Measurements from ENCODE around the gene PPIH.
"Not testable (repeated sequence)": the region's sequence is repeated elsewhere in the genome, so short reads cannot be mapped to it uniquely, and the experiment has no call there.

The PPIH gene

GRCh38 chr1:42692461-42692860 lies 34.2 kb downstream of the PPIH start:
- no peak for DNase-seq (ENCODE audit: insufficient read length, low spot score)
- FAIRE-seq: no peak

DNA sequence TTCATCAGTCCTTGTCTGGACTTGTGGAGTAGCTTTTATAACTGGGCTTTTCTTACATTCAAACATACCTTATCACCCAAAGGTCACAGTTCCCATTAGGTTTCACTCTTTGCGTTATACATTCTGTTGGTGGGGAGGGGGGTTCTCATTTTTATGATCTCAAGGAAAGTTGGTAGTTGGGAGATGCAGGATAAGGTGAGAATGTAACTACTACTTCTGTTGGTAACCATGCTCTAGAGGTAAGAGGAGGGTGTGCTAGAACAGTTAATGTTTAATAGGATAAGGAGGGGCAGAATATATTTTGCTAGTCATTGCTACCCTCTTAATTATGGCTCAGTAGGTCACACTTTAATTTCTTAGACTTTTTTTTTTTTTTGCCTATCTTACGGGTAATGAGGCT lies 34.7 kb downstream of the PPIH start:
- DNase-seq (ENCODE audit: insufficient read length, low spot score): no peak
- TF ChIP-seq POU2F2 (IDR thresholded peaks at IDR 0.05; ENCODE audit: low read depth, low read length): no peak
- TF ChIP-seq TAF1 (IDR thresholded peaks at IDR 0.05; ENCODE audit: low read depth, low read length): no peak
- TF ChIP-seq POLR2A (IDR thresholded peaks at IDR 0.05; ENCODE audit: low read depth, low read length): no peak
- TF ChIP-seq PAX5 (IDR thresholded peaks at IDR 0.05; ENCODE audit: insufficient read depth, low read length, severe bottlenecking): no peak
- no peak for TF ChIP-seq SPI1 (IDR thresholded peaks at IDR 0.05; ENCODE audit: low read depth, low read length)
- no peak for TF ChIP-seq POLR2AphosphoS5 (IDR thresholded peaks at IDR 0.05; ENCODE audit: low read depth, low read length)
- no peak for FAIRE-seq

More at GRCh38 chr1:42692461-42692860, 34.2 kb downstream of the PPIH start:
- TF ChIP-seq POLR2A (IDR thresholded peaks at IDR 0.05; ENCODE audit: low read depth, low read length) (no peak), SPI1 (IDR thresholded peaks at IDR 0.05; ENCODE audit: low read depth, low read length) (no peak), PAX5 (IDR thresholded peaks at IDR 0.05; ENCODE audit: insufficient read depth, low read length, severe bottlenecking) (no peak), POU2F2 (IDR thresholded peaks at IDR 0.05; ENCODE audit: low read depth, low read length) (no peak), POLR2AphosphoS5 (IDR thresholded peaks at IDR 0.05; ENCODE audit: low read depth, low read length) (no peak), TAF1 (IDR thresholded peaks at IDR 0.05; ENCODE audit: low read depth, low read length) (no peak)

DNA sequence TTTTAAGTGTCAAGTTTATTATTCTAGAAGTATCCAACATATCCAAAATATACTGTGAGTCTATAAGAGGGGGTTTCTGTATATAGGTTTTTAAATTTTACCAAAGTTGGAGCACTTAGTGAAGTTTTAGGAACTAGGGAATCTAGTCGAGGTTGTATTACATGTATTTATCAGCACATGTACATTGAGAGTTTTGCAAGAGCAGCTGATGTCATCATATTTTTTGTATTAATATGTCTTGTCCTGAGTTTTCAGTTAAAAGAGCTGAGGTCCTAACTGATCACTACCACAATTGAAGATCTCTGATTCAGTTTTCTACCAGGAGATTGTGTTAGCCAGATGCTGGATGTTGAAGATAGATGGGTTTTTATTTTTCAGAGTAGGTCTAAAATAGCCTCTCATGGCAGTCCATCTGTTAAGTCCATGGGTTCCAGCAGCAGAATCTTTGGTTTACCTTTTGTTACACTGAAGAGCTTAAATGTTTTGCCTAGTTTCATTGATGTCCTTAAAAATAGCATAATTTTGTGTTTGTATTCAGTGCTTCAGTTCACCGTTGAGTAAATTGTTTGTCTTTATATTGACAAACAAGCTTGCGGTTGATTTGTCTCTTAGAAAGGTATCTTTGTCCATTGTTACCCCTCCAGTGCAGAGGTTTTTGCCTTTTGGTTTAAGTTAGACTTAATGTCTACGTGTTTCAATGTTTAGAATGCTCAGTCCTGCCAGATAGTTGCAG lies 40.0 kb downstream of the PPIH start:
- FAIRE-seq: no peak
- no peak for DNase-seq (ENCODE audit: insufficient read length, low spot score)
- TF ChIP-seq TAF1 (IDR thresholded peaks at IDR 0.05; ENCODE audit: low read depth, low read length) (no peak), SPI1 (IDR thresholded peaks at IDR 0.05; ENCODE audit: low read depth, low read length) (no peak), POLR2AphosphoS5 (IDR thresholded peaks at IDR 0.05; ENCODE audit: low read depth, low read length) (no peak), POU2F2 (IDR thresholded peaks at IDR 0.05; ENCODE audit: low read depth, low read length) (no peak), PAX5 (IDR thresholded peaks at IDR 0.05; ENCODE audit: insufficient read depth, low read length, severe bottlenecking) (no peak), POLR2A (IDR thresholded peaks at IDR 0.05; ENCODE audit: low read depth, low read length) (no peak)

DNA sequence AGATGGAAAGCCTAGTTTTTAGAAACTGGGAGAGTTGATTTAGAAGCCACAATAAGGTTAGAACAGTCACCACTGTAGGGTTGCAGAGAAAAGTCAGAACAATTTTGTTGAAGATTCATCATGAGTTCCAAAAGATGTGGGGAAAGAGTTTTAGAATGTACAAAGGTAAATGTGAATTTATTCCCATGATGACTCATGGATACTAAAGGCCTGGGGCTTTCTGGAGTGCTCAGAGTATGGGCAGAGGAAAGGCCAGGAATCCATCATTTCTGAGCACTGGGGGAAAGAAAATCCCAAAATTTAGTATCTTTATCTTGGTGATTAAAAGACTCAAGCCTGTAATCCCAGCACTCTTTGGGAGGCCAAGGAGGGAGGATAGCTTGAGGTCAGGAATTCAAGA lies 41.8 kb downstream of the PPIH start:
- FAIRE-seq: no peak

GRCh38 chr1:42703888-42704464 lies 45.8 kb downstream of the PPIH start:
- TF ChIP-seq SPI1 (IDR thresholded peaks at IDR 0.05; ENCODE audit: low read depth, low read length): no peak
- TF ChIP-seq TAF1 (IDR thresholded peaks at IDR 0.05; ENCODE audit: low read depth, low read length): no peak
- no peak for TF ChIP-seq PAX5 (IDR thresholded peaks at IDR 0.05; ENCODE audit: insufficient read depth, low read length, severe bottlenecking)
- no peak for TF ChIP-seq POU2F2 (IDR thresholded peaks at IDR 0.05; ENCODE audit: low read depth, low read length)
- TF ChIP-seq POLR2A (IDR thresholded peaks at IDR 0.05; ENCODE audit: low read depth, low read length): peak; percentile 59
- TF ChIP-seq POLR2AphosphoS5 (IDR thresholded peaks at IDR 0.05; ENCODE audit: low read depth, low read length): peak; percentile 84
- DNase-seq (ENCODE audit: insufficient read length, low spot score) (no peak), FAIRE-seq (no peak)

More for the DNA sequence above, 41.8 kb downstream of the PPIH start:
- peak; percentile 33; the same call in 1 of the 2 replicates for TF ChIP-seq POLR2AphosphoS5 (IDR thresholded peaks at IDR 0.05; ENCODE audit: low read depth, low read length)
- TF ChIP-seq SPI1 (IDR thresholded peaks at IDR 0.05; ENCODE audit: low read depth, low read length): no peak
- TF ChIP-seq PAX5 (IDR thresholded peaks at IDR 0.05; ENCODE audit: insufficient read depth, low read length, severe bottlenecking): no peak
- no peak for TF ChIP-seq TAF1 (IDR thresholded peaks at IDR 0.05; ENCODE audit: low read depth, low read length)
- TF ChIP-seq POLR2A (IDR thresholded peaks at IDR 0.05; ENCODE audit: low read depth, low read length): no peak
- DNase-seq (ENCODE audit: insufficient read length, low spot score): no peak

- DNase-seq (ENCODE audit: insufficient read length, low spot score); FAIRE-seq: not testable (repeated sequence)
Observed at GRCh38 chr1:42712808-42713207, 54.6 kb downstream of the PPIH start.

GRCh38 chr1:42713293-42713692 lies 55.1 kb downstream of the PPIH start:
- FAIRE-seq: no peak
- TF ChIP-seq POLR2AphosphoS5 (IDR thresholded peaks at IDR 0.05; ENCODE audit: low read depth, low read length) (no peak), SPI1 (IDR thresholded peaks at IDR 0.05; ENCODE audit: low read depth, low read length) (no peak), TAF1 (IDR thresholded peaks at IDR 0.05; ENCODE audit: low read depth, low read length) (no peak), POU2F2 (IDR thresholded peaks at IDR 0.05; ENCODE audit: low read depth, low read length) (no peak), PAX5 (IDR thresholded peaks at IDR 0.05; ENCODE audit: insufficient read depth, low read length, severe bottlenecking) (no peak), POLR2A (IDR thresholded peaks at IDR 0.05; ENCODE audit: low read depth, low read length) (no peak)
- no peak for DNase-seq (ENCODE audit: insufficient read length, low spot score)

DNA sequence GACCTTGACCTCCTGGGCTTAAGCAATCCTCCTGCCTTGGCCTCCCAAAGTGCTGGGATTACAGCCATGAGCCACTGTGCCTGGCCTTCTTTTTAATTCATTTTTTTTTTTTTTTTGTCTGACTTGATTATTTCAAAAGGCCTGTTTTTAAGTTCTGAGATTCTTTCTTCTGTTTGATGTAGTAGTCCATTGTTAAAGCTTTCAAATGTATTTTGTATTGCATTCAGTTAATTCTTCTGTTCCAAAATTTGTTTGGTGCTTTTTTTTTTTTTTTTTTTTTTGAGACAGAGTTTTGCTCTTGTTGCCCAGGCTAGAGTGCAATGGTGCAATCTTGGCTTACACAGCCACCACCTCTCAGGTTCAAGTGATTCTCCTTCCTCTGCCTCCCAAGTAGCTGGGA lies 56.2 kb downstream of the PPIH start:
- DNase-seq (ENCODE audit: insufficient read length, low spot score); FAIRE-seq: not testable (repeated sequence)

GRCh38 chr1:42720868-42721267 lies 62.6 kb downstream of the PPIH start:
- TF ChIP-seq SPI1 (IDR thresholded peaks at IDR 0.05; ENCODE audit: low read depth, low read length): no peak
- no peak for TF ChIP-seq TAF1 (IDR thresholded peaks at IDR 0.05; ENCODE audit: low read depth, low read length)
- no peak for TF ChIP-seq POLR2A (IDR thresholded peaks at IDR 0.05; ENCODE audit: low read depth, low read length)
- TF ChIP-seq PAX5 (IDR thresholded peaks at IDR 0.05; ENCODE audit: insufficient read depth, low read length, severe bottlenecking): no peak
- no peak for TF ChIP-seq POU2F2 (IDR thresholded peaks at IDR 0.05; ENCODE audit: low read depth, low read length)
- no peak for TF ChIP-seq POLR2AphosphoS5 (IDR thresholded peaks at IDR 0.05; ENCODE audit: low read depth, low read length)
- DNase-seq (ENCODE audit: insufficient read length, low spot score) (no peak), FAIRE-seq (no peak)

DNA sequence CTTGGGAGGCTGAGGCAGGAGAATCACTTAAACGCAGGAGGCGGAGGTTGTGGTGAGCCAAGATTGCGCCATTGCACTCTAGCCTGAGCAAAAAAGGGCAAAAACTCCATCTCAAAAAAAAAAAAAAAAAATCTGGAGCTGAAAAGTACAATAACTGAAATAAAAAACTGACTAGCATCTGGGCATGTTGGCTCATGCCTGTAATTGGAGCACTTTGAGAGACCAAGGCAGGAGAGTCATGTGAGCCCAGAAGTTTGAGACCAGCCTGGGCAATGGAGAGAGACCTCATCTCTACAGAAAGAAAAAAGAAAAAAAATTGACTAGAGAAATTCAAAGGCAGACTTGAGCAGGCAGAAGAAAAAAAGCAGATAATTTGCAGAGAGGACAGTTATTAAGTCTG lies 63.7 kb downstream of the PPIH start:
- FAIRE-seq (no peak), DNase-seq (ENCODE audit: insufficient read length, low spot score) (no peak)
- no peak for TF ChIP-seq POLR2A (IDR thresholded peaks at IDR 0.05; ENCODE audit: low read depth, low read length)
- TF ChIP-seq SPI1 (IDR thresholded peaks at IDR 0.05; ENCODE audit: low read depth, low read length): no peak

DNA sequence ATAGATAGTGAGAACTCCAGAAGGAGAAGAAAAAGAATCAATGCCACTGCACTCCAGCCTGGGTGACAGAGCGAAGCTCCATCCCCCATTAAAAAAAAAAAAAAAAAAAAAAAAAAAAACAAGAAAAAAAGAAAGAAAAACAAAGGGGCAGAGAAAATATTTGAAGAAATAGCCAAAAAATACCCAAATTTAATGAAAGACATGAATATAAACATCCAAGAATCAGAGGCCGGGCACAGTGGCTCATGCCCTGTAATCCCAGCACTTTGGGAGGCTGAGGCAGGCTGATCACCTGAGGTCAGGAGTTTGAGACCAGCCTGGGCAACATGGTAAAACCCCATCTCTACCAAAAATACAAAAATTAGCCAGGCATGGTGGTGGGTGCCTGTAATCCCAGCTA lies 64.2 kb downstream of the PPIH start:
- FAIRE-seq; DNase-seq (ENCODE audit: insufficient read length, low spot score): not testable (repeated sequence)

All from GM12891 (cell line).